GM12891 (cell line): Measurements from ENCODE around the gene ZNF688.

Experiments
- POLR2A ChIP-seq: IDR thresholded peaks from 2 replicates; pipeline ENCODE4 v1.6.1; 2011; ENCODE audit warnings: low read depth, low read length, control low read depth
- TAF1 ChIP-seq: IDR thresholded peaks from 2 replicates; pipeline ENCODE4 v1.6.1; 2011; ENCODE audit warnings: low read depth, low read length, control low read depth

GRCh38 chr16:30574678-30575077 lies 3.2 kb upstream of the ZNF688 start:
- TF ChIP-seq TAF1: no peak
- no peak for TF ChIP-seq POLR2A
